CD14-positive monocyte (primary cell): ENCODE measurements around the gene OR51G2. TPM values are rescaled to one million over a fixed set of nuclear protein-coding genes. Genes with fewer than 3 reads are reported as not detected.

Source experiments
- DNase-seq, 3 donors: peaks; one replicate each; pipeline ENCODE4 v3.0.0-alpha.2; 2011 to 2022
- H2AFZ ChIP-seq: 2 replicates; pipeline ENCODE4 v1.6.0; 2012; ENCODE audit warnings: mild to moderate bottlenecking, low read depth, low read length, inconsistent platforms; ENCODE audit not compliant: insufficient read depth, poor library complexity, severe bottlenecking
- H3K27ac ChIP-seq, 2 donors: 1 replicate in 1 of 2; 2 replicates in 1 of 2; pipeline ENCODE4 v1.5.1; 2012 to 2013; ENCODE audit warnings: low read length in 2 of 2, control low read depth in 1 of 2, inconsistent platforms in 1 of 2, low read depth in 1 of 2, mild to moderate bottlenecking in 1 of 2
- H3K27me3 ChIP-seq, 2 donors: one replicate each; pipeline versions ENCODE4 v1.6.0 to v1.6.1; 2011 to 2013; ENCODE audit warnings: low read length in 2 of 2; ENCODE audit not compliant: control insufficient read depth in 2 of 2, insufficient read depth in 2 of 2
- H3K36me3 ChIP-seq, 2 donors: replicated peaks in 1 of 2; 1 replicate in 1 of 2; 2 replicates in 1 of 2; pipeline versions ENCODE4 v1.5.1 to v1.6.1; 2012 to 2013; ENCODE audit warnings: low read length in 2 of 2, control low read depth in 1 of 2, inconsistent platforms in 1 of 2, mild to moderate bottlenecking in 1 of 2; ENCODE audit not compliant: insufficient read depth in 2 of 2, control insufficient read depth in 1 of 2
- H3K4me1 ChIP-seq, 2 donors: 1 replicate in 1 of 2; 2 replicates in 1 of 2; pipeline versions ENCODE4 v1.5.1 to v1.6.1; 2012 to 2013; ENCODE audit warnings: low read length in 2 of 2, control low read depth in 1 of 2, inconsistent platforms in 1 of 2, mild to moderate bottlenecking in 1 of 2, moderate library complexity in 1 of 2; ENCODE audit not compliant: insufficient read depth in 2 of 2, control insufficient read depth in 1 of 2
- H3K4me2 ChIP-seq: replicated peaks from 2 replicates; pipeline ENCODE3; 2012; ENCODE audit warnings: low read length, moderate library complexity, mild to moderate bottlenecking; ENCODE audit not compliant: poor library complexity, severe bottlenecking; ENCODE audit errors: extremely low read depth
- H3K4me3 ChIP-seq, 3 experiments: fragments of 200-600 bp in 1 of 3; sonication (generic) in 1 of 3; replicated peaks in 1 of 3; 1 replicate in 2 of 3; 2 replicates in 1 of 3; pipeline ENCODE4 v1.5.1; 2011 to 2013; ENCODE audit warnings: low read length in 3 of 3, mild to moderate bottlenecking in 3 of 3, control low read depth in 2 of 3, low read depth in 2 of 3, inconsistent platforms in 1 of 3, moderate library complexity in 1 of 3
- H3K79me2 ChIP-seq: 2 replicates; pipeline ENCODE4 v1.6.0; 2012; ENCODE audit warnings: mild to moderate bottlenecking, control low read depth, inconsistent platforms, low read length, moderate library complexity; ENCODE audit not compliant: insufficient read depth
- H3K9ac ChIP-seq: 2 replicates; pipeline ENCODE4 v1.6.0; 2017; ENCODE audit warnings: low read length, mild to moderate bottlenecking; ENCODE audit not compliant: insufficient read depth, poor library complexity, severe bottlenecking
- H3K9me3 ChIP-seq, 2 donors: replicated peaks in 1 of 2; 1 replicate in 1 of 2; 2 replicates in 1 of 2; pipeline versions ENCODE4 v1.5.1 to v1.6.1; 2012 to 2013; ENCODE audit warnings: low read length in 2 of 2, control low read depth in 1 of 2; ENCODE audit not compliant: control insufficient read depth in 1 of 2, insufficient read depth in 1 of 2
- H4K20me1 ChIP-seq: 2 replicates; pipeline ENCODE4 v1.6.0; 2012; ENCODE audit warnings: mild to moderate bottlenecking, low read length, control low read depth, moderate library complexity; ENCODE audit not compliant: insufficient read depth
- H3K27ac Mint-ChIP-seq, 7 donors: one replicate each; pipeline ENCODE4 v1.8.0; 2020; ENCODE audit warnings: mild to moderate bottlenecking in 7 of 7, mixed read lengths in 7 of 7, moderate library complexity in 6 of 7, inconsistent platforms in 2 of 7
- H3K27me3 Mint-ChIP-seq, 3 donors: one replicate each; pipeline ENCODE4 v1.8.0; 2021 to 2022; ENCODE audit warnings: low read depth in 3 of 3, mild to moderate bottlenecking in 3 of 3, mixed read lengths in 3 of 3, moderate library complexity in 3 of 3, inconsistent platforms in 1 of 3
- H3K36me3 Mint-ChIP-seq, 2 donors: one replicate each; pipeline ENCODE4 v1.8.0; 2020; ENCODE audit warnings: mixed read lengths in 2 of 2, inconsistent platforms in 1 of 2, mild to moderate bottlenecking in 1 of 2
- H3K4me1 Mint-ChIP-seq: one replicate; pipeline ENCODE4 v1.8.0; 2020; ENCODE audit warnings: mild to moderate bottlenecking, mixed read lengths
- H3K4me3 Mint-ChIP-seq, 2 donors: one replicate each; pipeline ENCODE4 v1.8.0; 2020; ENCODE audit warnings: mild to moderate bottlenecking in 2 of 2, mixed read lengths in 2 of 2, moderate library complexity in 1 of 2
- H3K9me3 Mint-ChIP-seq, 7 donors: one replicate each; pipeline ENCODE4 v1.8.0; 2020 to 2022; ENCODE audit warnings: mixed read lengths in 7 of 7, mild to moderate bottlenecking in 6 of 7, moderate library complexity in 6 of 7, inconsistent platforms in 2 of 7
- WGBS: methylation state at CpG from one replicate; pipeline ENCODE4 v1.1.5; 2013; ENCODE audit warnings: missing lambda C conversion rate; ENCODE audit not compliant: insufficient coverage; 5-methylcytosine and 5-hydroxymethylcytosine counted together
- intact Hi-C, 2 donors: fragments of 100-400 bp; cut with micrococcal nuclease; formaldehyde crosslinking; loops; one replicate each; pipeline versions ENCODE4 v1.15.0 to v1.15.1; 2023
- polyA plus RNA-seq, 3 donors: library from polyadenylated mRNA; depleted of rRNA in 1 of 3; unstranded in 2 of 3; stranded (reverse) in 1 of 3; fragments of 300-500 nt in 2 of 3; fragments of >200 nt in 1 of 3; fragmentation: Illumina TruSeq in 2 of 3; gene quantifications; 1 replicate in 2 of 3; 2 replicates in 1 of 3; pipeline ENCODE4 v1.2.3, GENCODE V29; 2012 to 2021
- TF ChIP-seq, protein P1 (sequence below): fragments of 200-600 bp; IDR thresholded peaks from one replicate; pipeline ENCODE4 v1.8.0; 2022; ENCODE audit warnings: antibody characterized with exemption, mild to moderate bottlenecking

The OR51G2 gene
- polyA plus RNA-seq, 3 donors: not detected

DNA sequence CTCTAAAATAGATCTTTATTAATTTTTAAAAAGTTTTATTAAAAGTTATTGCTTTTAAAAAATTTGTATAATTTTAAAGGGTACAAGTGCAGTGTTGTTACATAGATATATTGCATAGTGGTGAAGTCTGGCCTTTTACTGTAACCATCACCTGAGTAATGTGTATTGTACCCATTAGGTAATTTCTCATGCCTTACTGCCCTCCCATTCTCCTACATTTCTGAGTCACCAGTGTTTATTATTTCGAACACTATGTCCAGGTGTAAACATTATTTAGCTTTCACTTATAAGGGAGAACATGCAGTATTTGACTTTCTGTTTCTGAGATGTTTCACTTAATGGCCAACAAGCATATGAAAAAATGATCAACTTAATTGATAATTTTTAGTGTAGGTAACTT lies 2.6 kb upstream of the OR51G2 start:
- Histone ChIP-seq H3K4me3 (no peak overlapping the region), H3K4me1 (no peaks in the 10 kb centered on the region), H4K20me1 (no peaks in the 10 kb centered on the region), H3K27me3 (no peaks in the 10 kb centered on the region), H3K4me2 (no peak overlapping the region), H3K27ac (no peak overlapping the region), H3K9me3 (no peaks in the 10 kb centered on the region), H3K79me2 (no peaks in the 10 kb centered on the region), H3K36me3 (no peaks in the 10 kb centered on the region), H2AFZ (no peak overlapping the region), H3K9ac (no peak overlapping the region)
- TF ChIP-seq, protein P1, sequence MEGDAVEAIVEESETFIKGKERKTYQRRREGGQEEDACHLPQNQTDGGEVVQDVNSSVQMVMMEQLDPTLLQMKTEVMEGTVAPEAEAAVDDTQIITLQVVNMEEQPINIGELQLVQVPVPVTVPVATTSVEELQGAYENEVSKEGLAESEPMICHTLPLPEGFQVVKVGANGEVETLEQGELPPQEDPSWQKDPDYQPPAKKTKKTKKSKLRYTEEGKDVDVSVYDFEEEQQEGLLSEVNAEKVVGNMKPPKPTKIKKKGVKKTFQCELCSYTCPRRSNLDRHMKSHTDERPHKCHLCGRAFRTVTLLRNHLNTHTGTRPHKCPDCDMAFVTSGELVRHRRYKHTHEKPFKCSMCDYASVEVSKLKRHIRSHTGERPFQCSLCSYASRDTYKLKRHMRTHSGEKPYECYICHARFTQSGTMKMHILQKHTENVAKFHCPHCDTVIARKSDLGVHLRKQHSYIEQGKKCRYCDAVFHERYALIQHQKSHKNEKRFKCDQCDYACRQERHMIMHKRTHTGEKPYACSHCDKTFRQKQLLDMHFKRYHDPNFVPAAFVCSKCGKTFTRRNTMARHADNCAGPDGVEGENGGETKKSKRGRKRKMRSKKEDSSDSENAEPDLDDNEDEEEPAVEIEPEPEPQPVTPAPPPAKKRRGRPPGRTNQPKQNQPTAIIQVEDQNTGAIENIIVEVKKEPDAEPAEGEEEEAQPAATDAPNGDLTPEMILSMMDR: no peak
- no peak for DNase-seq
- H3K27me3 Mint-ChIP-seq: peaks cover 0 to 2% (median 2%) of the 10 kb centered on the region in 3 donors
- H3K9me3 Mint-ChIP-seq: peaks cover 0 to 2% (median 0%) of the 10 kb centered on the region in 7 donors
- WGBS: no CpG with 5 or more reads among the region's 1 CpG
- no peaks in the 10 kb centered on the region for H3K36me3 Mint-ChIP-seq
- H3K27ac Mint-ChIP-seq: no peak overlapping the region
- intact Hi-C loops: no loop called here
- H3K4me1 Mint-ChIP-seq: no peaks in the 10 kb centered on the region
- no peak overlapping the region for H3K4me3 Mint-ChIP-seq

DNA sequence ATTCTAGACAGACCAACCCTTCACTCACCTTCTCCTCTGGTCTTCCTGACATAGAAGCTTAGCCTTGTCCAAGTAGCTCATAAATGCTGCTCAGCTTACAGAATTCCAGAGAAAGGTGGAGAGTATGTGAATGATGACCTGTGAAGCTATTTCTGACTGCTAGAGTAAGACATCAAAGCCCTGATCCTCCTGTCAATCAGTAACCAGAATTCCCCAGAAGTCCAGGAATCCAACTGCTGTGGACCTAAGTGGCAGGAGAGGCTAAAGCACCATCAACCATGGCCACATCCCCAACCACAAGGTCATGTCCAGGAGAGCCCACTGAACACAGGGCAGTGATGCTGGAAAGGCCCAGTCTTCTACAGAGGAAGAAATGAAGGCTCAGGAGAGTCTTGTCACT lies 2.6 kb downstream of the OR51G2 start:
- TF ChIP-seq, protein P1: no peak
- no peaks in the 10 kb centered on the region for H3K79me2 ChIP-seq
- H3K4me1 ChIP-seq: no peaks in the 10 kb centered on the region
- no peaks in the 10 kb centered on the region for H3K27me3 ChIP-seq
- Mint-ChIP-seq H3K27ac (no peak overlapping the region), H3K4me3 (no peak overlapping the region), H3K9me3 (peaks cover 0 to 4% (median 1%) of the 10 kb centered on the region in 7 donors), H3K27me3 (peaks cover 2% of the 10 kb centered on the region in 3 donors), H3K4me1 (no peaks in the 10 kb centered on the region), H3K36me3 (no peaks in the 10 kb centered on the region)
- peaks cover 0 to 5% of the 10 kb centered on the region in 2 donors for H3K9me3 ChIP-seq
- no peak overlapping the region for H2AFZ ChIP-seq
- DNase-seq: no peak
- H3K36me3 ChIP-seq: no peaks in the 10 kb centered on the region
- no peak overlapping the region for H3K4me2 ChIP-seq
- H4K20me1 ChIP-seq: no peaks in the 10 kb centered on the region
- no peak overlapping the region for H3K27ac ChIP-seq
- no peak overlapping the region for H3K9ac ChIP-seq
- H3K4me3 ChIP-seq: no peak overlapping the region
- intact Hi-C loops: no loop called here
